Measurements from ENCODE around the gene CNNM4.

Gene CNNM4

DNA sequence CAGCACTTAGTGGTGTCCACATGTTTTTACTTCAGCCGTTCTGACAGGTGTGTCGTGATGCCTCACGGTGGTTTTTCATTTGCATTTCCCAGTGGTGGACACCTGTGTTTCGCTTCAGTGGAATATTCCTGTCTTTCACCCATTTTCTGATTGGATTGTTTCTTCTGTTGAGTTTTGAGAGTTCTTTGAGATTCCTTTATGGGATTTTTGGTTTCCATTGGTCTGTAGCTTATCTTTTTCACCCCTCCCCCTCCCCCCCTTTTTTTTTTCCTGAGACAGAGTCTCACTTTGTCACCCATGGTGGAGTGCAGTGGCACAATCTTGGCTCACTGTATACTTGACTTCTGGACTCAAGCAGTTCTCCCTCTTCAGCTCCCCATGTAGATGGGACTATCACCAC is 75.1 kb downstream of the CNNM4 start:
- Histone ChIP-seq H3K4me3 (ENCODE audit: low read depth, low read length) (no peak overlapping the region), H3K27ac (ENCODE audit: extremely low read depth, low read depth, low read length) (no peak overlapping the region), H3K9me3 (ENCODE audit: control insufficient read depth, insufficient read depth, low read depth, low read length) (no peaks in the 10 kb centered on the region), H3K36me3 (ENCODE audit: control insufficient read depth in 2 of 2, insufficient read depth in 1 of 2, low read length in 2 of 2) (peaks cover 15 to 79% of the 10 kb centered on the region in 2 experiments), H3K4me1 (ENCODE audit: control insufficient read depth, insufficient read depth, low read length) (peaks cover 4% of the 10 kb centered on the region; the same call in 1 of the 2 replicates)
- POLR2A ChIA-PET, result interaction anchor here (0.7 to 1.3 kb wide), 4 partner anchors 11 to 387 kb away, joined by 3 to 8 read pairs (median 4); no protein-coding TSS in a partner anchor
- CTCF ChIA-PET, result interaction anchor here (1.6 kb wide), 1 partner anchor 22 kb away, joined by 5 read pairs; the partner anchor contains the start of gene ANKRD39
- TF ChIP-seq ZNF248 (tag by site-specific recombination; IDR thresholded peaks at IDR 0.05) (no peak), WT1 (tag by site-specific recombination; IDR thresholded peaks at IDR 0.05) (no peak), ZBTB8A (tag by site-specific recombination; IDR thresholded peaks at IDR 0.05) (no peak)
- TF ChIP-seq, protein P1, sequence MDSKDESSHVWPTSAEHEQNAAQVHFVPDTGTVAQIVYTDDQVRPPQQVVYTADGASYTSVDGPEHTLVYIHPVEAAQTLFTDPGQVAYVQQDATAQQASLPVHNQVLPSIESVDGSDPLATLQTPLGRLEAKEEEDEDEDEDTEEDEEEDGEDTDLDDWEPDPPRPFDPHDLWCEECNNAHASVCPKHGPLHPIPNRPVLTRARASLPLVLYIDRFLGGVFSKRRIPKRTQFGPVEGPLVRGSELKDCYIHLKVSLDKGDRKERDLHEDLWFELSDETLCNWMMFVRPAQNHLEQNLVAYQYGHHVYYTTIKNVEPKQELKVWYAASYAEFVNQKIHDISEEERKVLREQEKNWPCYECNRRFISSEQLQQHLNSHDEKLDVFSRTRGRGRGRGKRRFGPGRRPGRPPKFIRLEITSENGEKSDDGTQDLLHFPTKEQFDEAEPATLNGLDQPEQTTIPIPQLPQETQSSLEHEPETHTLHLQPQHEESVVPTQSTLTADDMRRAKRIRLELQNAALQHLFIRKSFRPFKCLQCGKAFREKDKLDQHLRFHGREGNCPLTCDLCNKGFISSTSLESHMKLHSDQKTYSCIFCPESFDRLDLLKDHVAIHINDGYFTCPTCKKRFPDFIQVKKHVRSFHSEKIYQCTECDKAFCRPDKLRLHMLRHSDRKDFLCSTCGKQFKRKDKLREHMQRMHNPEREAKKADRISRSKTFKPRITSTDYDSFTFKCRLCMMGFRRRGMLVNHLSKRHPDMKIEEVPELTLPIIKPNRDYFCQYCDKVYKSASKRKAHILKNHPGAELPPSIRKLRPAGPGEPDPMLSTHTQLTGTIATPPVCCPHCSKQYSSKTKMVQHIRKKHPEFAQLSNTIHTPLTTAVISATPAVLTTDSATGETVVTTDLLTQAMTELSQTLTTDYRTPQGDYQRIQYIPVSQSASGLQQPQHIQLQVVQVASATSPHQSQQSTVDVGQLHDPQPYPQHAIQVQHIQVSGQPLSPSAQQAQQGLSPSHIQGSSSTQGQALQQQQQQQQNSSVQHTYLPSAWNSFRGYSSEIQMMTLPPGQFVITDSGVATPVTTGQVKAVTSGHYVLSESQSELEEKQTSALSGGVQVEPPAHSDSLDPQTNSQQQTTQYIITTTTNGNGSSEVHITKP (tag by site-specific recombination; IDR thresholded peaks at IDR 0.05), result peak; percentile 32; the same call in 1 of the 2 replicates

DNA sequence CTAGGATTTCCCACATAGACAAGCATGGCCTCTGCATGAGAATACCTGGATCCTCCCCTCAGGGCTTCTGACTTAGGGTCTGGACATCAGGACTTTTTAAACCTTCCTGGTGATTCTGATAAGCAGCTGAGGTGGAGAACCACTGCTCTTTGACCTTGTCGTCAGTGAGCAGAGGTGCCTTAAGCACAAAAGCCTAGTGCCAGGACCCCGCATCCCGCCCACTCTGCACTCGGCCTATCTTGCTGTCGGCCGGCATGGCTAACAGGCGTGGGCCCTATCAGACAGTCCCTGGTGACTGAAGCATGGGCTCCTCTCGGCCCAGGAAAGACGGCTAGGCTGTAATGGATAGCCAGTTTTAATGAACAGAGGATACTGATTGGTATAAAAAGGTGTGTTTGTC is 76.9 kb downstream of the CNNM4 start:
- POLR2A ChIA-PET, result no interaction called here
- CTCF ChIA-PET, result interaction anchor here (1.6 kb wide), 1 partner anchor 20 kb away, joined by 5 read pairs; the partner anchor contains the start of gene ANKRD39
- Histone ChIP-seq H3K36me3 (ENCODE audit: control insufficient read depth in 2 of 2, insufficient read depth in 1 of 2, low read length in 2 of 2) (peaks cover 12 to 64% of the 10 kb centered on the region in 2 experiments), H3K4me1 (ENCODE audit: control insufficient read depth, insufficient read depth, low read length) (peaks cover 4% of the 10 kb centered on the region; the same call in 1 of the 2 replicates), H3K4me3 (ENCODE audit: low read depth, low read length) (no peak overlapping the region), H3K27ac (ENCODE audit: extremely low read depth, low read depth, low read length) (no peak overlapping the region), H3K9me3 (ENCODE audit: control insufficient read depth, insufficient read depth, low read depth, low read length) (no peaks in the 10 kb centered on the region)
- TF ChIP-seq MZF1 (tag by site-specific recombination; IDR thresholded peaks at IDR 0.05; ENCODE audit: borderline replicate concordance), result no peak
- TF ChIP-seq ZBTB44 (tag by site-specific recombination; IDR thresholded peaks at IDR 0.05), result no peak
- TF ChIP-seq ZNF112 (tag by site-specific recombination; IDR thresholded peaks at IDR 0.05), result no peak
- no peak for TF ChIP-seq ZNF292 (tag by site-specific recombination; IDR thresholded peaks at IDR 0.05; ENCODE audit: borderline replicate concordance, low read depth)
- TF ChIP-seq, protein P2, sequence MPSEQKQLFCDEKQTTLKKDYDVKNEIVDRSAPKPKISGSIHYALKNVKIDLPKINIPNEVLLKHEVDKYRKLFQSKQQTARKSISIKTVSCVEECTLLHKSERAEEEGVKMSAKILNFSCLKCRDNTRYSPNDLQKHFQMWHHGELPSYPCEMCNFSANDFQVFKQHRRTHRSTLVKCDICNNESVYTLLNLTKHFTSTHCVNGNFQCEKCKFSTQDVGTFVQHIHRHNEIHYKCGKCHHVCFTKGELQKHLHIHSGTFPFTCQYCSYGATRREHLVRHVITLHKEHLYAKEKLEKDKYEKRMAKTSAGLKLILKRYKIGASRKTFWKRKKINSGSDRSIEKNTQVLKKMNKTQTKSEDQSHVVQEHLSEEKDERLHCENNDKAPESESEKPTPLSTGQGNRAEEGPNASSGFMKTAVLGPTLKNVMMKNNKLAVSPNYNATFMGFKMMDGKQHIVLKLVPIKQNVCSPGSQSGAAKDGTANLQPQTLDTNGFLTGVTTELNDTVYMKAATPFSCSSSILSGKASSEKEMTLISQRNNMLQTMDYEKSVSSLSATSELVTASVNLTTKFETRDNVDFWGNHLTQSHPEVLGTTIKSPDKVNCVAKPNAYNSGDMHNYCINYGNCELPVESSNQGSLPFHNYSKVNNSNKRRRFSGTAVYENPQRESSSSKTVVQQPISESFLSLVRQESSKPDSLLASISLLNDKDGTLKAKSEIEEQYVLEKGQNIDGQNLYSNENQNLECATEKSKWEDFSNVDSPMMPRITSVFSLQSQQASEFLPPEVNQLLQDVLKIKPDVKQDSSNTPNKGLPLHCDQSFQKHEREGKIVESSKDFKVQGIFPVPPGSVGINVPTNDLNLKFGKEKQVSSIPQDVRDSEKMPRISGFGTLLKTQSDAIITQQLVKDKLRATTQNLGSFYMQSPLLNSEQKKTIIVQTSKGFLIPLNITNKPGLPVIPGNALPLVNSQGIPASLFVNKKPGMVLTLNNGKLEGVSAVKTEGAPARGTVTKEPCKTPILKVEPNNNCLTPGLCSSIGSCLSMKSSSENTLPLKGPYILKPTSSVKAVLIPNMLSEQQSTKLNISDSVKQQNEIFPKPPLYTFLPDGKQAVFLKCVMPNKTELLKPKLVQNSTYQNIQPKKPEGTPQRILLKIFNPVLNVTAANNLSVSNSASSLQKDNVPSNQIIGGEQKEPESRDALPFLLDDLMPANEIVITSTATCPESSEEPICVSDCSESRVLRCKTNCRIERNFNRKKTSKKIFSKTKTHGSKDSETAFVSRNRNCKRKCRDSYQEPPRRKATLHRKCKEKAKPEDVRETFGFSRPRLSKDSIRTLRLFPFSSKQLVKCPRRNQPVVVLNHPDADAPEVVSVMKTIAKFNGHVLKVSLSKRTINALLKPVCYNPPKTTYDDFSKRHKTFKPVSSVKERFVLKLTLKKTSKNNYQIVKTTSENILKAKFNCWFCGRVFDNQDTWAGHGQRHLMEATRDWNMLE (tag by site-specific recombination; conservative IDR thresholded peaks at IDR 0.05; ENCODE audit: low read depth), result no peak
